Right lobe of liver (tissue), 4 donors: ENCODE results near the gene SPAG17.

Experiments used
- POLR2A ChIP-seq: fragments of 450-650 bp; IDR thresholded peaks from one replicate; pipeline ENCODE4 v1.6.1; 2017; ENCODE audit warnings: antibody characterized with exemption, mild to moderate bottlenecking
- TF ChIP-seq, protein P1 (sequence below), 4 donors: fragments of 200-600 bp in 3 of 4; fragments of 450-650 bp in 1 of 4; IDR thresholded peaks; one replicate each; pipeline versions ENCODE4 v1.5.1 to v1.8.0; 2016 to 2022; ENCODE audit warnings: antibody characterized with exemption in 4 of 4, mild to moderate bottlenecking in 2 of 4
- donor health status: DM: no; HTN: no; CAD: no.
- donor health status: DM: no; HTN: no; CAD: no.
- donor health status: DM: no; HTN: yes; CAD: no.

DNA sequence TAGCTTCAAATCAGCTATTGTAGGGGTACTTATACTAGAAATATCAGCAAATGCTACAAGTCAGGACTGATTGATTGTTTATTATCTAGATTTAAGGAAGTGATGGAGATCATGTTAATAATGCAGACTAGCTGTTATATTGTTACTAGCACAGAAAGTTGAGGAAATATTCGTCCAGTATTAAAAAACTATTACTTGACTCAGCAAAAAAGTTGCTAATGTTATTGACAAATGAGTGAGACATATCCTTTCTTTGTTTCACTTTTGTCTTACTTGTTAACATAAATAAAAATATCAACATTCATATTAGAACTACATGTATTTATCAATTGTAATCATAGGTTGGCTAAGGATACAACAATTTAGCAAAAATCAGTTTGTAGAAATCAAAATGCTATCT lies 141.4 kb downstream of the SPAG17 start:
- TF ChIP-seq, protein P1, sequence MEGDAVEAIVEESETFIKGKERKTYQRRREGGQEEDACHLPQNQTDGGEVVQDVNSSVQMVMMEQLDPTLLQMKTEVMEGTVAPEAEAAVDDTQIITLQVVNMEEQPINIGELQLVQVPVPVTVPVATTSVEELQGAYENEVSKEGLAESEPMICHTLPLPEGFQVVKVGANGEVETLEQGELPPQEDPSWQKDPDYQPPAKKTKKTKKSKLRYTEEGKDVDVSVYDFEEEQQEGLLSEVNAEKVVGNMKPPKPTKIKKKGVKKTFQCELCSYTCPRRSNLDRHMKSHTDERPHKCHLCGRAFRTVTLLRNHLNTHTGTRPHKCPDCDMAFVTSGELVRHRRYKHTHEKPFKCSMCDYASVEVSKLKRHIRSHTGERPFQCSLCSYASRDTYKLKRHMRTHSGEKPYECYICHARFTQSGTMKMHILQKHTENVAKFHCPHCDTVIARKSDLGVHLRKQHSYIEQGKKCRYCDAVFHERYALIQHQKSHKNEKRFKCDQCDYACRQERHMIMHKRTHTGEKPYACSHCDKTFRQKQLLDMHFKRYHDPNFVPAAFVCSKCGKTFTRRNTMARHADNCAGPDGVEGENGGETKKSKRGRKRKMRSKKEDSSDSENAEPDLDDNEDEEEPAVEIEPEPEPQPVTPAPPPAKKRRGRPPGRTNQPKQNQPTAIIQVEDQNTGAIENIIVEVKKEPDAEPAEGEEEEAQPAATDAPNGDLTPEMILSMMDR (IDR thresholded peaks at IDR 0.05) = no peak
- no peak for TF ChIP-seq POLR2A
